ENCODE data around the gene NTN1. TPM values are rescaled to one million over a fixed set of nuclear protein-coding genes. Genes with fewer than 3 reads are reported as not detected.

NTN1 gene
- total RNA-seq, 3 donors from 2014 or later, result 2.2 to 3.7 (median 3.3) TPM

DNA sequence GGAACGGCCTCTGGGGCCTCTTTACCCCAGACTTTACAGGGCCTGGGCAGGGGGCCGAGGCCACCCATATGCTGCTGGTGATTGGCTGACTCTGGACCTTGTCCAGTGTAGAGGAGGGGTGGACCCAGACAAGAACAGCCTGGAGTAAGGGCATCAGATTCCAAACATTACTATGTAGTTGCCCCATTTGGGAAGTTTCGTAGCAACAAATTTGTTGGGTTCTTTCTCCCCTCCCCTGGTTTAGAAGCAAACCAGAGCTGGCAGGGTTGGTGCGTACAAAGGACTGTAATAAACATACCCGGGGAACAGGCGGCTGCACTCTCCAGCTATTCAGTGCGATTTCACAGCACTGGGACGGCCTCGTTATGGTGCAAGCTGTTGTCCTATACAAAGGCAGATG is 145.5 kb downstream of the NTN1 start:
- H3K36me3 ChIP-seq, result no peaks in the 10 kb centered on the region
- H3K27ac ChIP-seq, result no peak overlapping the region
- TF ChIP-seq POLR2AphosphoS5 (IDR thresholded peaks at IDR 0.05) (no peak), POLR2A (IDR thresholded peaks at IDR 0.05) (no peak)
- TF ChIP-seq, protein P1, sequence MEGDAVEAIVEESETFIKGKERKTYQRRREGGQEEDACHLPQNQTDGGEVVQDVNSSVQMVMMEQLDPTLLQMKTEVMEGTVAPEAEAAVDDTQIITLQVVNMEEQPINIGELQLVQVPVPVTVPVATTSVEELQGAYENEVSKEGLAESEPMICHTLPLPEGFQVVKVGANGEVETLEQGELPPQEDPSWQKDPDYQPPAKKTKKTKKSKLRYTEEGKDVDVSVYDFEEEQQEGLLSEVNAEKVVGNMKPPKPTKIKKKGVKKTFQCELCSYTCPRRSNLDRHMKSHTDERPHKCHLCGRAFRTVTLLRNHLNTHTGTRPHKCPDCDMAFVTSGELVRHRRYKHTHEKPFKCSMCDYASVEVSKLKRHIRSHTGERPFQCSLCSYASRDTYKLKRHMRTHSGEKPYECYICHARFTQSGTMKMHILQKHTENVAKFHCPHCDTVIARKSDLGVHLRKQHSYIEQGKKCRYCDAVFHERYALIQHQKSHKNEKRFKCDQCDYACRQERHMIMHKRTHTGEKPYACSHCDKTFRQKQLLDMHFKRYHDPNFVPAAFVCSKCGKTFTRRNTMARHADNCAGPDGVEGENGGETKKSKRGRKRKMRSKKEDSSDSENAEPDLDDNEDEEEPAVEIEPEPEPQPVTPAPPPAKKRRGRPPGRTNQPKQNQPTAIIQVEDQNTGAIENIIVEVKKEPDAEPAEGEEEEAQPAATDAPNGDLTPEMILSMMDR (IDR thresholded peaks at IDR 0.05), result no peak
- no peaks in the 10 kb centered on the region for H3K27me3 ChIP-seq
- H3K4me1 ChIP-seq, result no peaks in the 10 kb centered on the region
- no peak for DNase-seq (ENCODE audit: low spot score in 2 of 2)
- no peak overlapping the region for H3K4me3 ChIP-seq
- no peaks in the 10 kb centered on the region for H3K9me3 ChIP-seq
- intact Hi-C loops (cut with DNase I; ENCODE audit: low total_unique reads), result no loop called here

DNA sequence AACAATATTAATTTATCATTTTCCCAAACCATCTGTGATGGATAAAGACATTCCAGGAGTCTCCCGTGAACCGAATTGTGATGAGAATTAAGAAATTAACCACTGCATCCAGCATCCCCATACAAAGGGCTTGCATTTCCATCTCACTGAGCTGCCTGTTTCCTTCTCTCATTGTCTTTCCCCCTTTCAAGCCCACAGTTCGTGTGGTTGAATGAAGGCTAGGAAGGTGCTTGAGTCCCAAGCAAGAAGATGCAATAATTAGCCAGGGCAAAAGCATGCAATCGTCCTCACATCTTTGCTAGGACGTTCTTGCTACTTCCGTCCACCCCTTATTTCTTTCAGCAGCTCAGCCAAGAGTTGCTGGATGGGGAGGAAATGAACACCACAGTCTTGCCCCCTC is 146.1 kb downstream of the NTN1 start:
- Histone ChIP-seq H3K36me3 (no peaks in the 10 kb centered on the region), H3K4me3 (no peak overlapping the region), H3K27me3 (no peaks in the 10 kb centered on the region), H3K9me3 (no peaks in the 10 kb centered on the region), H3K27ac (no peak overlapping the region), H3K4me1 (no peaks in the 10 kb centered on the region)
- DNase-seq (ENCODE audit: low spot score in 2 of 2), result no peak
- intact Hi-C loops (cut with DNase I; ENCODE audit: low total_unique reads), result no loop called here
- TF ChIP-seq, protein P1 (IDR thresholded peaks at IDR 0.05), result no peak
- no peak for TF ChIP-seq POLR2AphosphoS5 (IDR thresholded peaks at IDR 0.05)
- no peak for TF ChIP-seq POLR2A (IDR thresholded peaks at IDR 0.05)

DNA sequence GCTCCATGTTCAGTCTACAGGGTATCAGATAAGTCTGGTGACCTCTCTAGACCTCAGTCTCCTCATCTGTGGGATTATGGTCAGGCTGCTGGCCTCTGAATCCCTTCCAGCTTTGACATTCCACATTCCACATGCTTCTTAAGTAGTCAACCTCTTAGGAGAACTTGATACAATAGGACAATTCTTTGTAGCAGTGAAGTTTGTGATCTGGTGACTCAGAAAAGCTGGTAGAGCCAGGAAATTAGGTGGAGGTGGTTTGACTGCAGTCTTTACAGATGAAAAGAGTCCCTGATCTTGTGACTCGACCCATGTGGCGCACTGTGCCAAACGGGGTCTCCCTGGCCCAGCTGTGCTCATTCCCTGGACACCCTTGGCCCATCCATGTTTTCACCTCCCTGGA is 147.8 kb downstream of the NTN1 start:
- no peak for DNase-seq (ENCODE audit: low spot score in 2 of 2)
- H3K9me3 ChIP-seq, result peaks cover 3 to 5% of the 10 kb centered on the region in 2 donors
- no peaks in the 10 kb centered on the region for H3K4me1 ChIP-seq
- no peaks in the 10 kb centered on the region for H3K27me3 ChIP-seq
- H3K27ac ChIP-seq, result peak overlapping the region in 1 of 2 donors; percentile 12
- no peaks in the 10 kb centered on the region for H3K36me3 ChIP-seq
- no peak overlapping the region for H3K4me3 ChIP-seq
- TF ChIP-seq POLR2A (IDR thresholded peaks at IDR 0.05) (no peak), POLR2AphosphoS5 (IDR thresholded peaks at IDR 0.05) (no peak)
- TF ChIP-seq, protein P1 (IDR thresholded peaks at IDR 0.05), result no peak
- intact Hi-C loops (cut with DNase I; ENCODE audit: low total_unique reads), result no loop called here

DNA sequence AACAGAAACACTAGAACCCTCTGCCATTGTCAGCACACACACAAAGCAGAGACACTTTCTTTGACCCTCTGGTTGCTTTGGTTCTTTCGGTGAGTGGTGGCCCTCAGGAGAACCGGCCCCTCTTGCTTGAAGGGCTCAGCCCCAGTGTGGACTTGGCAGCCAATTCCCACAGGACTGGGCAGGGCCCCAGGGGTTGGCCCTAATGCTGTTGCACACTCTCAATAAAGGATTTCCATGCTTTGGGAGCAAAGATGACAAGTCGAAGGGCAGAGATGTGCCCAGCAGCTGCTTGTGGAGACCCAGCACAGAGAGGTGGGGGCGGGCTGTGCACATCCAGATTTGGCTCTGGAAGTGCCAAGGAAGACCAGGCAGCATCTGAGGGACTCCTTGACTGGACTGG is 149.0 kb downstream of the NTN1 start:
- TF ChIP-seq, protein P1 (IDR thresholded peaks at IDR 0.05), result no peak
- no peak for TF ChIP-seq POLR2A (IDR thresholded peaks at IDR 0.05)
- TF ChIP-seq POLR2AphosphoS5 (IDR thresholded peaks at IDR 0.05), result no peak
- Histone ChIP-seq H3K9me3 (peaks cover 12 to 13% of the 10 kb centered on the region in 2 donors), H3K36me3 (no peaks in the 10 kb centered on the region), H3K4me3 (no peak overlapping the region), H3K27me3 (no peaks in the 10 kb centered on the region), H3K4me1 (no peaks in the 10 kb centered on the region), H3K27ac (no peak overlapping the region)
- intact Hi-C loops (cut with DNase I; ENCODE audit: low total_unique reads), result loop anchor here (2.0 kb wide), 1 partner anchor 16 kb away; no protein-coding TSS in a partner anchor
- no peak for DNase-seq (ENCODE audit: low spot score in 2 of 2)

DNA sequence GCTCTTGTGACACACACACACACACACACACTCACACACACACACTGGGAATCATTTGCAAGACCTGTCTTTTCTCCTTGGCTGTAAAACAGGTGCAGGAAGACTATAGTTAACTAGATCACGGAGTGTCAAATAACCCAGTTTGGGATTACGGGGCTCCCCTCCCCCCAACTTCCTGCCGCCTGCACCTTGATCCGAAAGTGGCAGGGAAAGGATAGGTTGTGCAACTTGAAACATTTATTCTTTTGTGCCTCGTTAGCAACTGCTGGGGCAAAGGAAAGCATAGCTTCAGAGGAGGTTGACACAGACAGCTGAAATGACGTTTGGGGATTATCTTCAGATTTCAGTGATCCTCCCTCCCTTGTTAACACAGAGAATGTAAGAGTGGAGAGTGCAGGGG is 149.5 kb downstream of the NTN1 start:
- no peak for DNase-seq (ENCODE audit: low spot score in 2 of 2)

More for the DNA sequence above, 149.5 kb downstream of the NTN1 start:
- H3K4me1 ChIP-seq, result no peaks in the 10 kb centered on the region
- H3K36me3 ChIP-seq, result no peaks in the 10 kb centered on the region
- peaks cover 12 to 13% of the 10 kb centered on the region in 2 donors for H3K9me3 ChIP-seq
- H3K27ac ChIP-seq, result no peak overlapping the region
- H3K4me3 ChIP-seq, result no peak overlapping the region
- no peaks in the 10 kb centered on the region for H3K27me3 ChIP-seq
- TF ChIP-seq, protein P1 (IDR thresholded peaks at IDR 0.05), result no peak
- no peak for TF ChIP-seq POLR2A (IDR thresholded peaks at IDR 0.05)
- no peak for TF ChIP-seq POLR2AphosphoS5 (IDR thresholded peaks at IDR 0.05)
- intact Hi-C loops (cut with DNase I; ENCODE audit: low total_unique reads), result loop anchor here (2.0 kb wide), 1 partner anchor 16 kb away; no protein-coding TSS in a partner anchor

Data from breast epithelium (tissue), 4 donors.